HG03108 (cell line): ENCODE results near the gene SCAP.
"Not testable (repeated sequence)": the region's sequence is repeated elsewhere in the genome, so short reads cannot be mapped to it uniquely, and the experiment has no call there.

Source experiments
- ATAC-seq: cut with Tn5 transposase; IDR thresholded peaks from one replicate; pipeline ENCODE4 v1.9.1; 2021; ENCODE audit warnings: moderate library complexity; ENCODE audit not compliant: unreplicated experiment

Gene SCAP

GRCh38 chr3:47370020-47370419 is 105.7 kb downstream of the SCAP start:
- not testable (repeated sequence) for ATAC-seq

GRCh38 chr3:47367631-47368030 is 108.1 kb downstream of the SCAP start:
- no peak for ATAC-seq

GRCh38 chr3:47366833-47367232 is 108.9 kb downstream of the SCAP start:
- no peak for ATAC-seq

GRCh38 chr3:47365213-47366153 is 110.3 kb downstream of the SCAP start:
- no peak for ATAC-seq
